NCI-H2107 (cell line): Measurements from ENCODE around the gene KLF12.

ENCODE experiments used
- DNase-seq: peaks from one replicate; lab custom pipeline; 2025; lab: John Stamatoyannopoulos, UW

The KLF12 gene

DNA sequence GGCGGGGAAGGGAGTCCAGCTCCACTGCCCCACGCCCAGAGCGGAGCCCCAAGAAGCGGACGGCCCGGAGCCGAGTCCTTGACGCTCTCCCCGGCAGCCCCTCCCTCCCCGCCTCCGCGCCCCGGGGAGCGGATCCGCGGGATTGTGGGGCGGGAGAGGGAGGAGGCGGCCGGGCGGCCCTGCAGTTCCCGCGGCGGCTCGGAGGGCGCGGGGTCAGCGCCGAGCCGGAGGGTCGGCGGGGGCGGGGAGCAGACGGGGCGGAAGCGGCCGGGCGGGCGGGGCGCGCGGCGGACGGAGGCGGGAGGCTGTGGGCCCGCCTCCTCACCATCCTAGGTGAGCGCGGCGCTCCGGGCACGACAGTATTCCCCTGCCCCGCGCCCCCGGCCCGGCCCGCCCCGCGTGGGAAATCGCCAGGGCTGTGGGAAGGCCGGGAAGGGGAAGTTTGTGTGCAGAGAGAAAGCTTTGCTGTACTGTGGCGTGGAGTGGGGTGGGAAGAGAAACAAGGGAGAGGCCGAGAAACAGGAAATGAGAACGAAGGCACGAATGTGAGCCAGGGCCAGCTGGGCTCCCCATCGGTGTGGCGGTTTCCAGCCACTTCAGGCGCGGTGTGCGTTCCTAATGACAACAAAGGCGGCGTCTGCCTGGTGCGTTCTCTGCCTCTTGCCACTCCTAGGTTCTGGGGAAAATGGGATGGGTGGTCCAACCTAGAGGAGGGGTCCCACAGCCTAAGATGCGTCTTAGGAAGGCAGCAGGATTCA is 1.3 kb upstream of the KLF12 start:
- peak; percentile 42 for DNase-seq

DNA sequence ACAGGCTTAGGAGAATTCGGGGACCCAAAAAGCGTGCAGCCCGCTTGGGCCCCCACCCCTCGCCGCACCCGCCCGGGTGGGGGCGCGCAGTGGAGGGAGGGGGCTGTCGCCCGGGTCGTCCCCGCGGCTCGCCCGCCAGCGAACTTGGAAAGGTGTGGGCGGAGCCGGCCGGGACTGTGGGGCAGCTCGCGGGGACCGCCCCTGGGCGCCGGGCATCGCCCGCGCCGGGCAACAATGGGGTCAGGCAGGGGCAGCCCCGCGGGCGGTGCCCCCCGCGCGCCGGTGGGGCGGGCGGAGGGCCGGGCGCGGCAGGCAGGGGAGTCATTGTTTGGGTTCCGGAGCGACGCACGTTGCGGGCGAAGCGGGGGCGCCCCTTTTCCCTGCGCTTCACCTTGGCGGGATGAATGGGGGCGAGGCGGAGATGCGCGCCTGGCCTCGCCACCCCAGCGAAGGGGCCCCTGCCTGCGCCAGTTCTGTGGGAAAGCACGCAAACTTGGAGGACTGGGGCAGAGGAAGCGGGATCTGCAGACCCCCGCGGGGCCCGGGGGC is 647 bp upstream of the KLF12 start:
- peak; percentile 37 for DNase-seq

DNA sequence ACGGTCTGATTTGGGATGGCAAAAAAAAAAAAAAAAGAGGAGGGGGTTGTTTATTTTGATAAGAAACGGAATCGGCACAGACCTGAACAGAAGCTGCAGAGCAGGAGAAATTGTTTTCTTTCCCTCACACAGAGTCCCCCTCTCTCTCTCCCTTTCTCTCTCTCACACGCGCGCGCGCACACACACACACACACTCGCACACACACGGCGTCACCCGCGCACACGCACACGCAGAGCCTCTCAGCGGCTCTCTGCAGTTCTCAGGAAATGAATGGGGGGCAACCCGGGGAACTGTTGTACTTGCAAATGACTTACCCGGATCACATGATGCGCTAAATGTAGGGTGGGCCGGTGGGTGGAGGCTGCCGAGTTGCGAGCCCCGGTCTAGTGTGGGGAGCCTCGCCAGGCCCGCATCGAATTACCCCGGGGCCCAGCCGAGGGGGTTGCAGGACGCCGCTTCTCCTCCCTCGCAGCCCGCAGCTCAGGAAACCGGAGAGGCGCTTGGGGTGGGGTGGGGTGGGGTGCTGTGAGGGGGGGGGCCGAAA is 475 bp downstream of the KLF12 start:
- peak; percentile 30 for DNase-seq

DNA sequence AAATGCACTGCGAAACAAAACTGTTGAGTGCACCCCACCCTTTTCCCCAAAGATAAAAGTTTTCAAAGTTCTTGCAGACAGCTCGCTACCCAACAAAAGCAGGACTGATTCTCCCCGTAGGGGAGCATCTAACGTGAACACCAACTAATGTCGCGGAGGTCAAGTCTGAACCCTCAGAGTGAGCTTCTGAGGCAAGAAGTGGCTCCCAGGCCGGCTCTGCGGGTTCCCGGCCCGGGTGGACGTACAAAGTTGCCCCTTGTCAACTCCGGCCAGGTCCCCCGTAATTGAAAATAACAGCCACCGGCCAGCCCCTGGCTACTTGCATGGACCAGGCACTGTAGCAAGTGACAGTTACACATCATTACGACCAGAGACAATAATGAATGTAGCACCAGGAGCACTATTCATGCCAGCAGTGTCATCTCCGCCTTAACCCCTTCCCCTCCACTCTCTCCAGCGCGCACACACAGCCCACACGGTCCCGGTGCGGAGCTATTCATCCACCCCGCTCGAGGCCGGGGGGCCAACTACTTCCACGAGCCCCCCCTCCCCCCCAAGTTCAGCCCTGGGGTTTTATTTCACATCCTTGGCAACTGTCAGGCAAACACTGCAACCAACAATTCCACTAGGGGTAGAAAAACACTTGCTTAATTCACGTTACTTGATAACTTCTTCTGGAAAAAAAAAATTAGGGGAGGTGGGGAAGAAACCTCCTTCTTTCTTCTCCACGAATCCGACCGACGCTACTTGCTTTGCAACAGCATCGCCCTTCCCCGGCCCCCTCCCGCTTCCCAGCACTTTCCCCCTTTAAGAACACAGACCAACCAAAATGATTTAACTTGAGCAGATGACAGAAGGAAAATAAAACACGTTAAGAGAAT is 1.2 kb downstream of the KLF12 start:
- no peak for DNase-seq

DNA sequence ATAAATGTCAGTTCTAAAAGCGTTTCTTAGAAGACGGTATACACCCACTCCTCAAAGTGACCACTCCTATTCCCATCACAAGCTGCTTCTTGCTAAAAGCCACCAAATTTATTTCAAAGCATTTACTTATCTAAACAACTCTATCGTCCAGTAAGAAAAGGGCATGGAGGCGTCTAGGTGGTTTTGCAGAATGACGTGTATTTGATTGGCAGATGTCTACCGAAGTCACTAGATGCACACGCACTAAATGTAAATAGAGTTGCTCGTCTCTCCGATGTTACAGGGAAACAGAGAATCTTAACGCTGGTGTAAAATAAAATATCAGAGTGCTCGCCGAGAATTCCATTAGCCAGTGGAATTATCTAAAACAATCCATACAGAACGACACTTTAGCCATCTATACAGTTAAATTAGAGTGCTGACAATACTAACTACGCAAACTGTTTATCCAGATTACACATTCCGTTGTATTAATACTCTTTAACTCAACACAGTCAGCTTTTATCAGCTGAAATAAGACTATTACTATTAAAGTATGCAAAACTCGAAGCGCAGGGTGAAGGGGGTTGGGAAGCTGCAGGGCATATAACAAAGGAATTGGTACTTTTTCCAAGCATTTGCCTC is 1.9 kb downstream of the KLF12 start:
- no peak for DNase-seq

DNA sequence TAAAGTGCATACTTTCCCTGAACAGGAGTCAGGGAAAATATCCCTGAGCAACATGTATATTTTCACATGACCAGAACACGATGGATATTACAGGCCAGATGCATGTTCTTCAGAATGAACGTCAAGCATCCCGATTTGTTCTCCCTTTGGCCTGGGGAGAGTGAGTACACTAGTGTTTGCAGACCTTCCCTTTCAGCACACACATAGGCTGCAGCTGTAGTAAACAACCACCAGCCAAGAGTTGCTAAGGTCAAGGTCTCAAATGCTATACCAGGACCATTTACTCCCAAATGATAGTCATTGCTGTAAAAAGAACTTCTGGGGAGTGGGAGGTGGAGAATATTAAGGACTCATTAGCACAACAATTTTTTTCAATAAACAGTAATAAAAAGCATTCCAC is 3.0 kb downstream of the KLF12 start:
- no peak for DNase-seq

DNA sequence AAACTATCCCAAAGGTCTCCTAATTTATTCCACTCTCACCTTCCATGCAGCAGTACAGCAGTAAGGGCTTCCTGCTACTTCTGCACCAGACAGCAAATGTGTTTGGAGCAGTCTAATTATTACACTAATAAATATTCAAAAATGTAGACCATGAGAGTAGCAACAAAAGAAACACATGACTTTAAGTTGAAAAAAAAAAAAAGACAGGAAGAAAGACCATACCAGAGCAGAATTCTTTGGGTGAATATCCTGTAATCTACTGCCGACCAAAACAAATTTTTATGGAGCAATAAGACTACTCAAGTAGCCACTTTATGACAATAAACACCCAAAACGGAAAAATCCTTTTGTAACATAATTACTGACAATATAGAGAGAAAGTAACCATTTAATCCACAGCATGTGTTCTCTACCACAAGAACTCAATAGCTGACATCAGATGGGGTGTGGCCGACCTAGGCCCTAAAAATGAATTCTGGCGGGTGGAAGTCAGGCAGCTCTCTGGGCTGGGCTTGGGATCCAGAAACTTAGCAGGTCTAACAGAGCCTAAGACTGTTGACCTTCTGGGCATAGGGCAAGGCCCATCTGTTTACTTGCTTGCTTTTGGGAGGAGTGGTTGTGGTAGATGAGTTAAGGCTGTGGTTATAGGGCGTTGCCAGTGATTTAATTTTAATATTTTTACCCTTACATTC is 4.6 kb downstream of the KLF12 start:
- no peak for DNase-seq

DNA sequence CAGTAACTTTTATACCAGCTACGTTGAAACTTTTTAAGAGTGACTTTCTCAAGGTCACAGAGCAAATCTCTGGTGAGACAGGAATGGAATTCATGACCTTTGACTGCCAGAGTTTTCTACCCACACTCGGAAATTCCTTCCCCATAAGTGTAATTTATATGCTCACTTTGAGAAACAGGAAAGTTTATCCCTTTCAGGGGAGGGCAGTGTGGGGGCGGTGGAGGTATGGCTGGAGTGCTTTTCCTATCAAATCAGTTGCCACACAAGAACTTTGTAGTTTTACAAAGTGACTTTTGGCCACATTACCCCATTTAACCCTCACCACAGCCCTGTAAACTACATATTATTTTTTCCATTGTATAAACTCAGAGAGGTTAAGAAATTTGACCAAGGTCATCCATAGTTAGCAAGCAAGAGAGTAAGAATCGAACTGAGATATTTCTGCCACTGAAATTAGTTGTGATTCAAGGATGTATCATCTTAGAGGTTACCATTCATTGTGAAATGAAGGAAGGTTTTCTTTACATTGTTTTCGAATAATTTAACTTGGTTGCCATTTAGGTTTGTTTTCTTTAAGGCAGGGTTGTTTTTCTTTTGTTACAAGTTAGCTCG is 5.9 kb downstream of the KLF12 start:
- DNase-seq: no peak

DNA sequence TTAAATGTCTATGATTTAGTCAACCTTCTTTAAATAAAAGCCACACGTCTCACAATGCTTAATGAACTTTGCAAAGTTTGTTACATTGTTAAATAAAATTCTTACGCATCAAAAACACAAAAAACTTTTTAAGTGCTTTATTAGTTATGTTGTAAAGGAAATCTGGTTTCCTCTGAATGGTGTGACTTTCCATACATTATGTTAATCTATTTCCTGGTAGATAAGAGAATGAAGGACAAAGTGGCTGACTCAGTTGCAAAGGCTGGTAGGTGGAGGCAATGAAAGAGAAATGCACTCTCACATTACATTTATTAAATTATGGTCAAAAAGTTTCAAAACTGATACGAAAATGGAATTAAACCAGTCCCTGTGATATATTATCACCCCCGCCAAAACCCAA is 15.9 kb downstream of the KLF12 start:
- no peak for DNase-seq

DNA sequence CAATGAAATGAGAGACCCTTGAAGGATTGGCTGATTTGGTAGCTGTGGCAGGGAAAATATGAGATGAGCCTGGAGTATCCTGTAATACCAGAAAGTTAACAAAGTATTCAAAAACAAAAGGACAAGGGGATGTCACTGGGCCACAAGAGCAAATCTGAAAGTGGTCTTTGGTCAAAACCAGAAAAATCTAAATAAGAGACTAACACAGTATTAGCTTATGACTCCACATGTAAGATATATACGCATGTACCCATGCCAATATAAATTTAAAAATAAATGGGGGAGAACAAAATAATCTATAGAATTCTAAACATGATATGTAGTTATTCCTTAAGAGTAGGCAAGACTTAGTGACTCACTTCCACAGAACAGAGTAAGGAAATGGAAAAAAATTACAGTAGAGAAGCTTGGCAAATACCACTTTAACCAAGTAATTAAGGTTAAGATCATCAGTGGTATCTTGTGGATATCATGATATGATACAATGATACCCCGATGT is 16.9 kb downstream of the KLF12 start:
- no peak for DNase-seq

DNA sequence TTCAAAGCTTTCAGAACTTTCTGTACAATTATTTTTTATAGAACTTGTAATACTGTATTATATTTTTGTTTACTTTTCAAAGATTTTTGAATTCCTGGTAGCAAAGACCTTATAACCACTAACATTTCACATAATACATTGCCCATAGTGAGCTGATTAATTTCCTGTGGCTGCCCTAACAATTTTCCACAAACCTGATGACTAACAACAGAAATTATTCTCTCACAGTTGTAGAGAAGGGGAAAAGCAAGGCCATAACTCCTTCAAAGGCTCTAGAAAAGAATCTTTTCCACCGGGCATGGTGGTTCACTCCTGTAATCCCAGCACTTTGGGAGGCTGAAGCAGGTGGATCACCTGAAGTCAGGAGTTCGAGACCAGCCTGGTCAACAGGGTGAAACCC is 19.1 kb downstream of the KLF12 start:
- no peak for DNase-seq

DNA sequence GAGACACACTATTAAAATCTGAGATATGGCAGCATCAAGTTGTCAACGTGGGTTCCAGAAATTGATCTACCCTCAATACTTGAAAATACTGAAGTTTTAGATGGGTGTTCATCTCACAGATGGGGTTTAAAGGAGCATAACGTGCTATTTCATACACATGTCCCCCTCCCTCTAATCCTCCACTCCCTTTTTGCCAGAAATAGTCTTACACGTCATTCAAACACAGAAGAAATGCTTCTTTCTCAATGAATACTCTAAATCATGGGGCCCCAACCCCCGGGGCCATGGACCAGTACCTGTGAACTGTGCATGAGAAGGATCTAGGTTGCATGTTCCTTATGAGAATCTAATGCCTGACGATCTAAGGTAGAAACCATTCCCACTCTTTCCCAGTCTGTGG is 19.6 kb downstream of the KLF12 start:
- no peak for DNase-seq

DNA sequence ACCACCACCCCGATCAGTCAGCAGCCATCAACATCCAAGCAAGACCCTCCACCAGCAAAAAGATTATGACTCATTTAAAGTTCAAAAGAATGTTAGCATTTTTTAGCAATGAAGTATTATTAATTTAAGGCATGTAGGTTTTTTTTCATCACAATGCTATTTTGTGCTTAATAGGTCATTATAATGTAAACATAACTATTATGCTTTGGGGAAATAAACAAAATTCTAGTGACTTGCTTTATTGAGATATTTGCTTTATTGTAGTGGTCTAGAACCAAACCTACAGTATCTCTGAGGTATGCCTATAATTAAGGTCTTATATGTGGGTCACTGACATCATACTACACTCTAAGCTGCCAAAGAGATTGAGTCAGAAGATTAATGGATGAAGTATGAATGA is 20.0 kb downstream of the KLF12 start:
- no peak for DNase-seq

DNA sequence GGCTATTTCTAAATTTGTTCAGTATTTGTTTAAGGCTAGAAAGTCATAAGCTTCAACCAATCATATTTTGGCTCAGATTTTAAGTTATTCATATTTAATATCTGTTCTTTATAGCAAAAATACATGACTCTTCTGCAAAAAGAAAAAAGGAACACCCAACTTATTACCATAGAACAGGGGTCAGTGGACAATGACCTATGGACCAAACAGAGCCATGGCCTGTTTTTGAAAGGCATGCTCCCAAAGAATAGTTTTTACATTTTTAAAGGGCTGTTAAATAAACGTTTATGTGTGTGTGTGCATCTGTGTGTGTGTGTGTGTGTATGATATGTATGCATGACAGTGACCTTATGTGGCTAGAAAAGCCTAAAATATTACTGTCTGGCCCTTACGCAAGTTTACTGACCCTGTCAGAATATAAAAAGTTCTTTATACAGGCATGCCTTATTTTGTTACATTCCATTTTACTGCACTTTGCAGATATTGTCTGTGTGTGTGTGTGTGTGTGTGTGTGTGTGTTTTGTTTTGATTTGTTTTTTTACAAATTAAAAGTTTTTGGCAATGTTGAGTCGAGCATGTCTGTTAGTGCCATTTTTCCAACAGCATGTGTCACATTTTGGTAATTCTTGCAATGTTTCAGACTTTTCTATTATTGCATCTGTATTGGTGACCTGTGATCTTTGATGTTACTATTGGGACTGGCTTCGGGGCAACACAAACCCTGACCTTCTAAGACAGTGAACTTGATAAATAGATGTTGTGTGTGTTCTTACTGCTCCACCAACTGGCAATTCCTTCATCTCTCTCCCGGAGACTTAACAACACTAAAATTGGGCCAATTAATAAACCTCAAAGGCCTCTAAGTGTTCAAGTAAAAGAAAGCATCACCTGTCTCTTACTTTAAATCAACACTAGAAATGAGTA is 22.0 kb downstream of the KLF12 start:
- no peak for DNase-seq

DNA sequence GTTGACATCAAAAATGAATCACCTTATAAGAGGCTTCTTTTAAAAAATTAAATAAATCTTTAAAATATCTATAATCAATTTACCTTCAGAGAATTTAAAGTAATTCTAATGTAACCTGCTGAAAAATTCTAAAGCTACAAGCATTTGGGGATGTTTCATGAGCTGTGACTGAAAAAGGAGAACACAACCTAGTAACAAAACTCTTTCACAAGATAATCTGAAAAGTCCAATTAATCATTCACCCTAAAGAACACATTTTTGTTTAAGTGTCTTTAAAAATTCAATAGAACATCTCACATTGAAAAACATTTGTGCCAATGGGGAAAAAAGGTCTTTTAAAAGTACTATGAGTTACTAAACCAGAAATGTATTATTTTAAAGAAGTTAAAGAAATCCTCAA is 22.8 kb downstream of the KLF12 start:
- DNase-seq: no peak

DNA sequence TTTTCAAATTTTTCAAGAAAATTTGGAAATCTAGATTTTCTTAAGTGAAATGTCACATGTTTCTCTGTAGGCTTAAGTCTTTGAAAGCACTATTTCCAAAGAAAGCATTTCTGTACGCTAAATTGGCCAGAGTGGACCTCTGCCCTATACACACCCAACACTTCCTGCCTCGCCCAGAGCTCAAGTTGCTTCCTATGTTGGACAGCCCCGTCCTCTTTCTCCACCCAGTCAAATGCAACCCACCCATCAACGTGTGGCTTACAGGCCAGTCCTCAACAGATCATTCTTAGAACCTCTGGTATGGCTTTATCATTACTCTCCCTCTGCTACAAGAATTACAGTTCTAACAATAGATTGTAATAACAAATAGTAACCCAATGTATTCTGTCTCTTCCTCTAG is 24.2 kb downstream of the KLF12 start:
- no peak for DNase-seq

DNA sequence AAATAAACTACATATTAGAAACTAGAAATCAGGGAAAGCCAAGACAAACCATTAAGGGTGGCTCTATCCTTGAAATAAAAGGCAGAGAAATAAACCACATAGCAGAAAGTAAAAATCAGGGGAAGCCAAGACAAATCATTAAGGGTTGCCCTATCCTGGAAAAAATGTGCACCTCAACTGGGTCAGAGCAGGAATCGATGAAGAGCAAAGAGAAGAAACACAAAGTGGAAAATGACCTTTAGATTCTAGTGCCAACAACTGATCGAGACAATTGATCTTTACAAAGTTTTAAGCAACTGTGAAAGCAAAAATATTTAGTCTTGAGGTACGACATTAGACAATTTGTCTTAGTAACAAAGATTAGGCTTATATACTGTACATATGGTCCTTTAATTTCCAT is 26.6 kb downstream of the KLF12 start:
- no peak for DNase-seq

DNA sequence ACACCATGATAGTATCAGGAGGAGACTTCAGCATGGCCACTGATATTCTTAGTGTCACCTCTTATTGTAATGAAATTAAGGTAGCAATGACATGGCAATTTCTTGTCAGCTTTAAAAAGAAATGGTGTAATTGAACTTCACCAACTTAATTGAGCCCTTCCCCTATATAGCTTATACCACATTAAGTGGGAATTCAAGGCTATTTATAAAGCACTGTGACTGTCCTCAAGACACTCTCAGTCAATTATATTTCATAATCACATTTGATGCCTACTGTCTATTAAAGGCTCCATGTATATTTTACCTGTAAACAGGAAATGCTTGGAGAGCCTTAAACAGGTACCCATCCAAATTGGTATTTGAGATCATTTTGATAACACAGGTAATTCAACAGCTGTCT is 28.3 kb downstream of the KLF12 start:
- no peak for DNase-seq

DNA sequence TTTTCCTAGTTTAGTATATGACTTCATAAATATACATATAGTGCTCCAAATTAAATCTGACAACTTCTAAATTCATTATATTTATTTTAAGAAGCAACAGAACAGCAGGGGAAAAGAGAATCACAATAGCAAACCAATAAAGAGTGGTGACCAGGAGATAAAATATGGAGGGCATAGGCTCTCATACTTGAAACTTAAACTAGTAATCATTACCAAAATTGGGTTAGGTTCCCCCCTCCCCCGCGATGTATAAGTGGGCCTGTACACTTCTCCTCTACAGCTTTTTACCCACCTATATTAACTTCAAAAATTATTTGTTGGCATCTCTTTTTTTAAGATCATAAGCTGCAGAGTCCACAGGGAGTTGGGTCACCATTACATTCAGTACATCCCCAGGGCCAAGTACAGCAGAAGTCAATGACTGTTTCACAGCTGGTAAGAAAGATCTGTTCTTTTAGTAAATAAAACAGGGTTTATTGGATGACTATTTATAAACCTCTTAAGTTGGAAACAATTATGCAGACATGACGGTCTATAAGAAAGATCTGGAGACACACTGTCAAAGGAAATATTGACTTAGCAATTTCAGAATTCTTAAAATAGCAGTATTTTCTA is 29.4 kb downstream of the KLF12 start:
- no peak for DNase-seq
